ENCODE data around the gene ARID1B.

The ARID1B gene

GRCh38 chr6:157090736-157091135 lies 313.6 kb downstream of the ARID1B start:
- DNase-seq, result no peak

GRCh38 chr6:157091243-157091642 lies 314.1 kb downstream of the ARID1B start:
- no peak for DNase-seq

GRCh38 chr6:157091856-157092460 lies 314.8 kb downstream of the ARID1B start:
- no peak for DNase-seq

- DNase-seq, result no peak
Measured at GRCh38 chr6:157092736-157093135, 315.6 kb downstream of the ARID1B start.

GRCh38 chr6:157093536-157093935 lies 316.4 kb downstream of the ARID1B start:
- DNase-seq, result no peak

GRCh38 chr6:157094038-157094437 lies 316.9 kb downstream of the ARID1B start:
- DNase-seq, result no peak

- DNase-seq, result no peak
Measured at GRCh38 chr6:157095084-157095483, 317.9 kb downstream of the ARID1B start.

- no peak for DNase-seq
Measured at GRCh38 chr6:157095569-157095968, 318.4 kb downstream of the ARID1B start.

- DNase-seq, result no peak
Measured at GRCh38 chr6:157096105-157096504, 318.9 kb downstream of the ARID1B start.

- no peak for DNase-seq
Measured at GRCh38 chr6:157096522-157096921, 319.3 kb downstream of the ARID1B start.

- no peak for DNase-seq
Measured at GRCh38 chr6:157097255-157097955, 320.2 kb downstream of the ARID1B start.

GRCh38 chr6:157098999-157099398 lies 321.8 kb downstream of the ARID1B start:
- no peak for DNase-seq

- DNase-seq, result no peak
Measured at GRCh38 chr6:157099912-157100593, 322.9 kb downstream of the ARID1B start.

GRCh38 chr6:157101166-157101565 lies 324.0 kb downstream of the ARID1B start:
- no peak for DNase-seq

- DNase-seq, result no peak
Measured at GRCh38 chr6:157104803-157105202, 327.6 kb downstream of the ARID1B start.

GRCh38 chr6:157106487-157106886 lies 329.3 kb downstream of the ARID1B start:
- no peak for DNase-seq

- DNase-seq, result no peak
Measured at GRCh38 chr6:157107571-157107914, 330.4 kb downstream of the ARID1B start.

- no peak for DNase-seq
Measured at GRCh38 chr6:157107915-157108651, 330.9 kb downstream of the ARID1B start.

- DNase-seq, result no peak
Measured at GRCh38 chr6:157108923-157109322, 331.7 kb downstream of the ARID1B start.

GRCh38 chr6:157110607-157111006 lies 333.4 kb downstream of the ARID1B start:
- no peak for DNase-seq

GRCh38 chr6:157113389-157113788 lies 336.2 kb downstream of the ARID1B start:
- DNase-seq, result no peak

GRCh38 chr6:157116426-157116825 lies 339.2 kb downstream of the ARID1B start:
- DNase-seq, result no peak

- DNase-seq, result no peak
Measured at GRCh38 chr6:157117431-157118095, 340.4 kb downstream of the ARID1B start.

Data from DMS 273 treated with DMSO at 0.1 percent for 48 hours (cell line).